NCI-H524 treated with DMSO at 0.1 percent for 48 hours (cell line): ENCODE measurements around the gene KCNT1.
"Not testable (repeated sequence)": the region's sequence is repeated elsewhere in the genome, so short reads cannot be mapped to it uniquely, and the experiment has no call there.

ENCODE experiments used
- DNase-seq: peaks from one replicate; lab custom pipeline; 2025; lab: John Stamatoyannopoulos, UW

KCNT1 gene

GRCh38 chr9:135701959-135702721 is at the start of gene KCNT1:
Gene KCNT1, plus strand, starts transcription at chr9:135702185. Its CDS starts 74 bp downstream, at chr9:135702259.
- DNase-seq, result no peak

GRCh38 chr9:135655317-135655716 is 46.7 kb upstream of the KCNT1 start:
- no peak for DNase-seq

GRCh38 chr9:135657416-135657815 is 44.6 kb upstream of the KCNT1 start:
- no peak for DNase-seq

GRCh38 chr9:135659252-135659651 is 42.7 kb upstream of the KCNT1 start:
- no peak for DNase-seq

- no peak for DNase-seq
These were observed 41.6 kb upstream of the KCNT1 start for GRCh38 chr9:135660407-135660806.

DNA sequence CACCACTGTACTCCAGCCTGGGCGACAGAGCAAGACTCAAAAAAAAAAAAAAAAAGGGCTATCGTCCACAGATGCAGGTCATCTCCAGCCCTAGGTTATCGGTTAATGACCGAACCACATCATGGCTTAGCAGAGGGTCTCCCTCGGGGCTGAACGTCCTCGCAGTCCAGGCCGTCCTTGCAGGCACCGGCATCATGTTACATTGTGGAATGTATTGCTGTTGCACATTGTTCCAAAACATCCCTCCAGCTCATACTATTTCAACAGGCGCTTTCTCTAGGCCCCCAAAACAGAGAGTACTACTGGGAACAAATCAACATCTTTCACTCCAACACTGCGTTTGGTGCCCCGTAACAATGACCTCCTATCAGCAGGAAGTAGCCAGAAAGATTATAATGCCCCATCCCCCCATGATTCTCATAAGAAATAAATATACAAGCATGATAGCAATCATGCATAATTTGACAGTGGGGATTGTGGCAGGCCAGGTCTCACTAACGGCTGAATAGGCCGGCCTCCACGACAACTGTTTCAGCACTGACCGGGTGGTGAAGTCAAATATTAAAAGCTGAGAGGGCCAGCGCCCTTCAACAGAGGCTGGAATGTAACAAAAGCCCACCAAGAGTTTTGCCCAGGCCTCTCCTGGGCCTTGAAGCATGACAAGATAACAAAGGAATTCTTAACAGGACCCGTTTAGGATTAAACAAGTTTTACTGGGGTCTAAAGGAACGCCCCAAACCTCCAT is 40.0 kb upstream of the KCNT1 start:
- no peak for DNase-seq

GRCh38 chr9:135662758-135663450 is 39.1 kb upstream of the KCNT1 start, which contains the start of gene LCN9:
Gene LCN9, plus strand, starts transcription at chr9:135663309. Its CDS starts 13 bp downstream, at chr9:135663322.
- no peak for DNase-seq

GRCh38 chr9:135663451-135663770 is 38.6 kb upstream of the KCNT1 start:
- no peak for DNase-seq

DNA sequence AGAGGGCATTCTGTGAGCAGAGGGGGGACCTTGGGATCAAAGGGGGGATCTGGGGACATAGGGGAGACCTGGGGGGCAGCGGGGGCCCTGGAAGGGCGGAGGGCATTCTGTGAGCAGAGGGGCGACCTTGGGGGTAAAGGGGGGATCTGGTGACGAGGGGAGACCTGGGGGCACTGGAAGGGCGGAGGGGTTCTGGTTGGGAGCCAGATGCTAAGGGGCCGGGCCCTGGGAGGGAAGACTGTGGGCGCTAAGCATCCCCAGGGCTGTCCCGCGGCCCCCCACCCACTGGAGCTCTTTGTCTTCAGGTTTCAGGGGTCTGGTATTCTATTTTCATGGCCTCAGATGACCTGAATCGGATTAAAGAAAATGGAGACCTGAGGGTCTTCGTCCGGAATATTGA is 38.1 kb upstream of the KCNT1 start:
- DNase-seq, result no peak

DNA sequence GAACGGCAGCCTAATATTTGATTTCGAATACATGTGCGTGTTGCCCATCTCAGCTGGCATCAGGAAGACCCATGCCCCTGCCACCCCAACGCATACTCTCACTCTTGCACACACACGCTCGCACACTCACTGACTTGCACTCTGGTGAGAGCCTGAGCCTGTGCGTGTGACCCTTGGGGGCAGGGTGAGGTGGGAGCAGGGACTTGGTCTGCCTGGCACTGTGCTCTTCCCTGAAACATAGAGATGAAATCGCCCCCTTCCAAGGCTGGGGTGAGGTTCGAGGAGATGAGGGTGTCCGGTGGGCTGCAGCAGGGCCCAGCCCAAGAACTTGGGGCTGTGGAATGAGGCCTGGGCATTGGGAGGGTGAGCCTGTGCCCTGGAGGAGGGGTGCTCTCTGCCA is 37.7 kb upstream of the KCNT1 start:
- DNase-seq, result no peak

GRCh38 chr9:135664801-135665794 is 36.9 kb upstream of the KCNT1 start:
- DNase-seq, result no peak

- no peak for DNase-seq
These were observed 36.2 kb upstream of the KCNT1 start for GRCh38 chr9:135665795-135666189.

- DNase-seq, result no peak
These were observed 35.2 kb upstream of the KCNT1 start for GRCh38 chr9:135666534-135667462.

DNA sequence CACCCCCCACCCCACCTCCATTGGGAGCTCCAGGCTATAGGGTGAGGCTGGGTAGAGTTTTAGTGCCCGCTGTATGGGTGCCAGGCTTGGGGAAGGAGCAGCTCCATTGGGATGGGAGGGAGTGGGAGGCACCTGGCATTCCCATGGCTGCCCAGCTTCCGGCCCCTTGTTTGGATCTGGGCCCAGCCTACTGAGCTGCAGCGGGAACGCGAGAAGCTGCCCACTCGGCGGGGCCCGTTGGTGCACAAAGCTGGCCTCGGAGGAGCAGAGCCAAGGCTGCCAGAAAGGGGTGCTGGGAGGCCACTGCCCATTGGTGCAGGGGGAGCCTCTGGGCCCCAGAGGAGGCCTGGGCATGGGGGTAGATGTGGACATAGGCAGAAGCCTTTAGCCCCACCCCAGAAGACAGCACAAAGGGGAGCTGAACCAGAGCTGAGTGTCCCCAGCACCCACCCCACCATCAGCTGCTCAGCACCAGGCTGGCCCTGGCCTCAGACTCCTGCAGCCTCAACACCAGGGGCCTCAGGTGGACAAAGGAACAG is 34.5 kb upstream of the KCNT1 start:
- no peak for DNase-seq

- DNase-seq, result not testable (repeated sequence)
These were observed 33.0 kb upstream of the KCNT1 start for GRCh38 chr9:135669018-135669417.

DNA sequence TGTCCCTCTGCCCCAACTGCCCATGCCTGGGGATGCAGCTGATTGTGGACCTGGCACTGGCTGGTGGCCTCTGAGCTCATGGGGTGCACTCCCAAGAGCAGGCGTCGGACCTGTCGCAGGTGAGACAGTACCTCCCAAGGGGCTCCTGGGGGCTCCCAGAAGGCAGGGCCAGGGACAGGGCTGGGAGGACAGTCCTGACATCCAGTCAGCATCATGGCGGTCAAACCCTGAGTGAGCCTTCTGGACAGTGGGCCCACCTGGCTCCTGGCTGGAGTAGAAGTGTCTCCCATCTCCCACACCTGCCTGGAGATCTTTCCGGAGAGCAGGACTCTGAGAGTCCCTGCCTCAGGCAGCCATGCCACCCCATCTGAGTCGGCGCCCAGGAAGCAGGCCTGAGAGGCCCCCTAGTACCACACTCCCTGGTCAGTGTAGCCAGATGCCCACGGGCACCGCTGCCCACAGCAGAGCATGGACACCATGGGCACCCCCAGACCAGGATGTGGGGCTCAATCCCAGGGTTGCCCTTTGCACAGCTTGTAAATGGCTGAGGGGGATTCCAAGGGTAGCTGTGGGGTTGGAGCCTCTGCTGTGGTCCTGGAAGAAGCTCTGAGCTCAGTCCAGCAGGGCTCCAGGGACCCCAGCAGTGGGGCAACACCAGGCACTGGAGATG is 32.2 kb upstream of the KCNT1 start:
- DNase-seq, result no peak

GRCh38 chr9:135670721-135671590 is 31.0 kb upstream of the KCNT1 start:
- no peak for DNase-seq

DNA sequence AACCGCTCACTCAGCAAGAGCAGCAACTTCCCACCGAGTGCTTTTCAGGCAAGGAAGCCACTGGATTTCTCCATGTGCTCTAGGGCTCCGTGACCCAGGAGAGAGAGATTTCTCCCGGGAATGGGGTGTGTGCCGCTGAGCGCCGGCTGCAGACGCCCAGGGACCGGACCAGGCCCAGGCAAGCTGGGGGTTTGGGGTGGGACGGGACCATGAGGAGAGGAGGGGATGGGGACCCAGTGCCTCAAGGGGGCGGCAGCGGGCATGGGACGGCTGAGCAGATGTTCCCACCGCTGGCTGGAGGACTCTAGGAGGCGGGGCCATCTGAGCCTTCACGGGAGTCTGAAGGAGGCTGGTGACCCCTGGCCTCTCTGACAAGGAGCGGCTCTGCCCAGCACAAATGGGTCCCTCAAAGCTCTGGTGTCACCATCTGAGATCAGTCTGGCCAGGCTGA is 30.4 kb upstream of the KCNT1 start:
- DNase-seq, result no peak

DNA sequence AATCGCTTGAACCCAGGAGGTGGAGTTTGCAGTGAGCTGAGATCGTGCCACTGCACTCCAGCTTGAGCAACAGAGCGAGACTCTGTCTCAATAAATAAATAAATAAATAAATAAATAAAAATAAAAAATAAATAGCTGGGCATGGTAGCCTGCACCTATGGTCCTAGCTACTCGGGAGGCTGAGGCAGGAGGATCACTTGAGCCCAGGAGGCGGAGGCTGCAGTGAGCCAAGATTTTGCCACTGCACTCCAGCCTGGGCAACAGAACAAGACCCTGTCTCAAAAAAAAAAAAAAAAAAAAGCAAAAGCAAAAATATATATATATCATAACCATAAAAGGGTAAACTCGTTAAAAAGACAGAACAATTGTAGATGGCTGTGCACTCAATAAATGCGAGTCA is 29.2 kb upstream of the KCNT1 start:
- DNase-seq, result not testable (repeated sequence)
